Endothelial cell of umbilical vein (primary cell): ENCODE data around the gene COL23A1. TPM values are rescaled to one million over a fixed set of nuclear protein-coding genes. Genes with fewer than 3 reads are reported as not detected.

ENCODE experiments used
- BruUV-seq: library from RNA; stranded (reverse); fragments of 400-500 nt; replicated peaks from 2 replicates; lab custom pipeline; 2021; lab: Mats Ljungman, UMichigan
- CTCF ChIA-PET: fragments of 300-600, 350-600 bp; sonication (Branson Sonifier 250); formaldehyde crosslinking; loops from one replicate; lab custom pipeline; 2021; ENCODE audit warnings: antibody characterized with exemption, inconsistent platforms; lab: Charles Lee
- POLR2A ChIA-PET: fragments of 300-600, 350-600 bp; sonication (Branson Sonifier 250); formaldehyde crosslinking; loops from one replicate; lab custom pipeline; 2021; ENCODE audit warnings: antibody characterized with exemption, inconsistent platforms; lab: Charles Lee
- DNase-seq: peaks from one replicate; pipeline ENCODE4 v3.0.0-alpha.2; 2011; ENCODE audit warnings: low read depth, low spot score
- FAIRE-seq: peaks from 2 replicates; lab custom pipeline; 2011; peaks lifted over from hg19 to GRCh38; lab: Jason Lieb, UNC
- H2AFZ ChIP-seq: 2 replicates; pipeline ENCODE4 v1.6.0; 2012; ENCODE audit warnings: low read depth, low read length, control low read depth, inconsistent platforms
- H3K27ac ChIP-seq: 2 replicates; pipeline ENCODE4 v1.5.1; 2011; ENCODE audit warnings: low read depth, mild to moderate bottlenecking, control low read depth, low read length, moderate library complexity; ENCODE audit not compliant: insufficient read depth
- H3K27me3 ChIP-seq, 2 experiments: 2 replicates each; pipeline versions ENCODE4 v1.6.0 to v1.6.1; 2011; ENCODE audit warnings: low read length in 2 of 2, mixed read lengths in 1 of 2; ENCODE audit not compliant: control insufficient read depth in 2 of 2, insufficient read depth in 2 of 2
- H3K36me3 ChIP-seq, 2 experiments: 2 replicates in 1 of 2; 3 replicates in 1 of 2; pipeline ENCODE4 v1.5.1; 2011; ENCODE audit warnings: low read length in 2 of 2, mild to moderate bottlenecking in 1 of 2, moderate library complexity in 1 of 2; ENCODE audit not compliant: control insufficient read depth in 2 of 2, insufficient read depth in 2 of 2; ENCODE audit errors: extremely low read depth in 1 of 2
- H3K4me1 ChIP-seq: 3 replicates; pipeline ENCODE4 v1.5.1; 2011; ENCODE audit warnings: mild to moderate bottlenecking, low read length; ENCODE audit not compliant: control insufficient read depth, insufficient read depth; ENCODE audit errors: extremely low read depth
- H3K4me2 ChIP-seq: 2 replicates; pipeline ENCODE4 v1.6.1; 2011; ENCODE audit warnings: low read length, control low read depth, mixed read lengths; ENCODE audit not compliant: insufficient read depth
- H3K4me3 ChIP-seq, 3 experiments: fragments of 200-600 bp in 1 of 3; sonication (generic), shearing (Covaris generic) in 1 of 3; replicated peaks in 1 of 3; 2 replicates each; pipeline ENCODE4 v1.5.1; 2011 to 2016; ENCODE audit warnings: control low read depth in 3 of 3, low read length in 3 of 3, mild to moderate bottlenecking in 2 of 3, inconsistent platforms in 1 of 3, low read depth in 1 of 3, moderate library complexity in 1 of 3; ENCODE audit not compliant: insufficient read depth in 1 of 3
- H3K79me2 ChIP-seq: 2 replicates; pipeline ENCODE4 v1.6.0; 2012; ENCODE audit warnings: low read length, inconsistent platforms; ENCODE audit not compliant: control insufficient read depth, insufficient read depth
- H3K9ac ChIP-seq: replicated peaks from 2 replicates; pipeline ENCODE3; 2011; ENCODE audit warnings: low read length, control low read depth; ENCODE audit not compliant: insufficient read depth; ENCODE audit errors: extremely low read depth
- H3K9me1 ChIP-seq: replicated peaks from 3 replicates; pipeline ENCODE4 v1.6.0; 2011; ENCODE audit warnings: mild to moderate bottlenecking, low read length; ENCODE audit not compliant: control insufficient read depth, insufficient read depth; ENCODE audit errors: extremely low read depth
- H3K9me3 ChIP-seq: replicated peaks from 2 replicates; pipeline ENCODE4 v1.5.1; 2012; ENCODE audit warnings: low read length, inconsistent platforms; ENCODE audit not compliant: control insufficient read depth, insufficient read depth
- H4K20me1 ChIP-seq: replicated peaks from 2 replicates; pipeline ENCODE3; 2011; ENCODE audit warnings: mild to moderate bottlenecking, low read length; ENCODE audit not compliant: control insufficient read depth, insufficient read depth; ENCODE audit errors: extremely low read depth
- CTCF ChIP-seq, 2 donors: IDR thresholded peaks; 1 replicate in 1 of 2; 2 replicates in 1 of 2; pipeline ENCODE4 v1.5.1; 2011; ENCODE audit warnings: low read length in 2 of 2, mild to moderate bottlenecking in 2 of 2, moderate library complexity in 2 of 2, control low read depth in 1 of 2, inconsistent platforms in 1 of 2, low read depth in 1 of 2; ENCODE audit not compliant: insufficient read depth in 1 of 2; ENCODE audit errors: extremely low read depth in 1 of 2
- EZH2 ChIP-seq: IDR thresholded peaks from 2 replicates; pipeline ENCODE4 v1.6.1; 2012; ENCODE audit warnings: borderline replicate concordance, low read depth, mild to moderate bottlenecking, moderate library complexity, low read length, inconsistent platforms; ENCODE audit not compliant: severe bottlenecking
- FOS ChIP-seq: IDR thresholded peaks from 2 replicates; pipeline ENCODE4 v1.6.1; 2011; ENCODE audit warnings: mild to moderate bottlenecking, low read length, moderate library complexity, borderline replicate concordance; ENCODE audit not compliant: insufficient read depth
- GATA2 ChIP-seq: IDR thresholded peaks from 2 replicates; pipeline ENCODE4 v1.7.0; 2011; ENCODE audit warnings: low read depth, mild to moderate bottlenecking, moderate library complexity, mixed read lengths, low read length; ENCODE audit not compliant: insufficient read length, insufficient read depth
- JUN ChIP-seq: IDR thresholded peaks from 2 replicates; pipeline ENCODE4 v1.6.1; 2011; ENCODE audit warnings: borderline replicate concordance, low read depth; ENCODE audit not compliant: insufficient read length, insufficient read depth
- MYC ChIP-seq: IDR thresholded peaks from one replicate; pipeline ENCODE4 v1.6.1; 2011; ENCODE audit warnings: mild to moderate bottlenecking, low read depth, low read length
- POLR2A ChIP-seq: IDR thresholded peaks from 2 replicates; pipeline ENCODE4 v1.6.1; 2012; ENCODE audit warnings: low read depth, mild to moderate bottlenecking, control low read depth, low read length
- POLR2AphosphoS5 ChIP-seq: IDR thresholded peaks from 2 replicates; pipeline ENCODE4 v1.6.1; 2012; ENCODE audit warnings: low read depth, mild to moderate bottlenecking, control low read depth, low read length, moderate library complexity; ENCODE audit not compliant: insufficient read depth
- dilution Hi-C: fragments of 300-500 bp; cut with MboI; formaldehyde crosslinking; loops from one replicate; pipeline ENCODE4 v1.15.0; 2019; ENCODE audit warnings: low sequenced_read_pairs; ENCODE audit not compliant: extremely low pct_ligation_motif_present
- intact Hi-C: fragments of 100-400 bp; cut with micrococcal nuclease; formaldehyde crosslinking; loops from one replicate; pipeline ENCODE4 v1.10.0; 2022
- polyA plus RNA-seq, 4 experiments: library from polyadenylated mRNA; depleted of rRNA in 3 of 4; stranded (reverse) in 3 of 4; unstranded in 1 of 4; fragments of >200 nt; gene quantifications; 2 replicates each; pipeline versions ENCODE4 v1.2.1 to v1.2.3, GENCODE V29; 2011 to 2012; ENCODE audit warnings: missing spikeins in 1 of 4
- total RNA-seq: library from RNA; stranded (reverse); gene quantifications from 2 replicates; pipeline ENCODE4 v1.2.3, GENCODE V29; 2021
- TF ChIP-seq, protein P1 (sequence below): IDR thresholded peaks from 2 replicates; pipeline ENCODE4 v1.6.1; 2011; ENCODE audit not compliant: insufficient read depth, insufficient read length

Gene COL23A1
- total and polyA plus RNA-seq, 2 donors (not counting 3 experiments of a cell fraction or from before 2014, with no cell fraction given): not detected

GRCh38 chr5:178368274-178368673 is 221.9 kb downstream of the COL23A1 start:
- H4K20me1 ChIP-seq: no peaks in the 10 kb centered on the region
- no peaks in the 10 kb centered on the region for H3K36me3 ChIP-seq
- H3K9ac ChIP-seq: no peak overlapping the region
- FAIRE-seq (no peak), DNase-seq (no peak)
- H2AFZ ChIP-seq: no peak overlapping the region
- H3K4me3 ChIP-seq: no peak overlapping the region
- POLR2A ChIA-PET: no interaction called here
- H3K9me1 ChIP-seq: no peaks in the 10 kb centered on the region
- H3K4me2 ChIP-seq: no peak overlapping the region
- no peaks in the 10 kb centered on the region for H3K4me1 ChIP-seq
- CTCF ChIA-PET: no interaction called here
- BruUV-seq: no TSS peak
- intact Hi-C loops (no loop called here), dilution Hi-C loops (no loop called here)
- no peak for TF ChIP-seq POLR2AphosphoS5
- no peak for TF ChIP-seq GATA2
- no peak for TF ChIP-seq CTCF (IDR thresholded peaks at IDR 0.05; ENCODE audit: extremely low read depth in 1 of 2, insufficient read depth in 1 of 2, low read depth in 1 of 2, low read length in 2 of 2)
- TF ChIP-seq POLR2A: no peak
- TF ChIP-seq, protein P1, sequence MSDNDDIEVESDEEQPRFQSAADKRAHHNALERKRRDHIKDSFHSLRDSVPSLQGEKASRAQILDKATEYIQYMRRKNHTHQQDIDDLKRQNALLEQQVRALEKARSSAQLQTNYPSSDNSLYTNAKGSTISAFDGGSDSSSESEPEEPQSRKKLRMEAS: no peak
- no peak for TF ChIP-seq FOS
- no peaks in the 10 kb centered on the region for H3K79me2 ChIP-seq
- H3K27ac ChIP-seq: no peak overlapping the region
- H3K27me3 ChIP-seq: no peaks in the 10 kb centered on the region
- no peaks in the 10 kb centered on the region for H3K9me3 ChIP-seq

DNA sequence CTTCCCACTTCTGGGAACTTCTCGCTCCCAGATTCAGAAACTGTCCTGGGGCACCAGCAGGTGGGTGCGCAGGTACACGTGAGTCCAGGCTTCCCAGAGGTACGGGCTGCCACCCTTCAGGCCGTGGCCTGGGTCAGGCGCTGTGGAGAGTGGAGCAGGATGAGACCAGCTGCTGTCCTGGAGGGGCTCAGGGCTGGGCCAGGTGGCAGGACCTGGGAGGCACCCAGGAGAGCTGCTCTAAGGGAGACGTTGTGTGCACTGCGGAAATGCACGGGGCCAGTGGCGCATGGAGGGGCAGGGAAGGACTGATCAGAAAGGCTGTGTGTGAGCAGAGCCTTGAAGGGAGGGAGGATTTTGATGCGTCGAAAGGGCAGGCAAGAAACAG is 222.5 kb downstream of the COL23A1 start:
- no peaks in the 10 kb centered on the region for H3K79me2 ChIP-seq
- TF ChIP-seq FOS: no peak
- no peak for TF ChIP-seq CTCF (IDR thresholded peaks at IDR 0.05; ENCODE audit: extremely low read depth in 1 of 2, insufficient read depth in 1 of 2, low read depth in 1 of 2, low read length in 2 of 2)
- no peak for TF ChIP-seq MYC
- TF ChIP-seq, protein P1: no peak
- TF ChIP-seq POLR2AphosphoS5: no peak
- no peak for TF ChIP-seq POLR2A
- no peak for TF ChIP-seq JUN
- TF ChIP-seq GATA2: no peak
- TF ChIP-seq EZH2: no peak
- FAIRE-seq: no peak
- H3K27ac ChIP-seq: no peak overlapping the region
- no peak overlapping the region for H2AFZ ChIP-seq
- H3K9me3 ChIP-seq: no peaks in the 10 kb centered on the region
- no peaks in the 10 kb centered on the region for H3K36me3 ChIP-seq
- no TSS peak for BruUV-seq
- no peak for DNase-seq
- intact Hi-C loops: no loop called here
- no peaks in the 10 kb centered on the region for H3K9me1 ChIP-seq
- ChIA-PET CTCF (no interaction called here), POLR2A (no interaction called here)
- no peaks in the 10 kb centered on the region for H3K4me1 ChIP-seq
- H3K4me3 ChIP-seq: no peak overlapping the region
- no peaks in the 10 kb centered on the region for H3K27me3 ChIP-seq
- no peaks in the 10 kb centered on the region for H4K20me1 ChIP-seq
- dilution Hi-C loops: no loop called here
- no peak overlapping the region for H3K4me2 ChIP-seq
- no peak overlapping the region for H3K9ac ChIP-seq
